Sigmoid colon (tissue), 7 donors: ENCODE measurements around the gene KTN1. TPM values are rescaled to one million over a fixed set of nuclear protein-coding genes. Genes with fewer than 3 reads are reported as not detected.

Source experiments
- DNase-seq: peaks from one replicate; pipeline ENCODE4 v3.0.0-alpha.2; 2019
- H3K27ac ChIP-seq, 4 donors: fragments of 200-600 bp; sonication (generic); one replicate each; pipeline ENCODE4 v1.5.1; 2016 to 2019; ENCODE audit warnings: mild to moderate bottlenecking in 1 of 4
- H3K27me3 ChIP-seq, 3 donors: fragments of 200-600 bp; sonication (generic); one replicate each; pipeline ENCODE4 v1.5.1; 2019; ENCODE audit warnings: mild to moderate bottlenecking in 1 of 3
- H3K36me3 ChIP-seq, 4 donors: fragments of 200-600 bp; sonication (generic); one replicate each; pipeline ENCODE4 v1.5.1; 2016 to 2019
- H3K4me1 ChIP-seq, 4 donors: fragments of 200-600 bp; sonication (generic); one replicate each; pipeline ENCODE4 v1.5.1; 2017 to 2019
- H3K4me3 ChIP-seq, 4 donors: fragments of 200-600 bp; sonication (generic); one replicate each; pipeline ENCODE4 v1.5.1; 2017 to 2019; ENCODE audit warnings: mild to moderate bottlenecking in 2 of 4, moderate library complexity in 1 of 4
- H3K9me3 ChIP-seq, 4 donors: fragments of 200-600 bp in 3 of 4; sonication (generic) in 3 of 4; one replicate each; pipeline versions ENCODE4 v1.5.1 to v1.6.1; 2013 to 2019
- CTCF ChIP-seq, 4 experiments: fragments of 450-650 bp in 3 of 4; fragments of 200-600 bp in 1 of 4; IDR thresholded peaks; one replicate each; pipeline ENCODE4 v1.5.1; 2016 to 2019; ENCODE audit warnings: antibody characterized with exemption in 4 of 4, mild to moderate bottlenecking in 3 of 4, moderate library complexity in 2 of 4
- EP300 ChIP-seq, 4 donors: sonication (generic); formaldehyde crosslinking; IDR thresholded peaks; one replicate each; pipeline ENCODE4 v1.6.1; 2017; ENCODE audit warnings: antibody characterized with exemption in 4 of 4
- POLR2A ChIP-seq, 2 donors: fragments of 450-650 bp; IDR thresholded peaks; one replicate each; pipeline ENCODE4 v1.6.1; 2016; ENCODE audit warnings: antibody characterized with exemption in 2 of 2, mild to moderate bottlenecking in 2 of 2, moderate library complexity in 2 of 2
- POLR2AphosphoS5 ChIP-seq, 4 donors: sonication (generic); formaldehyde crosslinking; IDR thresholded peaks; one replicate each; pipeline ENCODE4 v1.6.1; 2017; ENCODE audit warnings: antibody characterized with exemption in 4 of 4
- WGBS, 2 donors: extraction: QIAGEN DNeasy Blood & Tissue Kit; methylation state at CpG; one replicate each; pipeline ENCODE4 v1.1.7; 2013; 5-methylcytosine and 5-hydroxymethylcytosine counted together
- intact Hi-C: fragments of 100-400 bp; cut with DNase I; formaldehyde crosslinking; loops from one replicate; pipeline ENCODE4 v1.15.1; 2023
- polyA plus RNA-seq, 3 donors: library from polyadenylated mRNA; stranded (reverse); fragments of 200-250 nt; gene quantifications; one replicate each; pipeline ENCODE4 v1.2.3, GENCODE V29; 2013
- total RNA-seq, 4 donors: library from RNA; depleted of rRNA; stranded (reverse); fragments of >200 nt; gene quantifications; one replicate each; pipeline ENCODE4 v1.1.0, GENCODE V29; 2016
- donor health status: healthy with polysubstance abuse.
- donor health status: Bipolar disorder and iron deficiency.
- donor health status: healthy.

The KTN1 gene
- total and polyA plus RNA-seq, 7 donors, result 67.3 to 174 (median 120) TPM

- Histone ChIP-seq H3K4me3 (no peak overlapping the region), H3K27me3 (no peaks in the 10 kb centered on the region), H3K4me1 (peaks cover 0 to 15% (median 12%) of the 10 kb centered on the region in 4 donors), H3K9me3 (no peaks in the 10 kb centered on the region), H3K36me3 (no peaks in the 10 kb centered on the region), H3K27ac (no peak overlapping the region)
- WGBS, 2 donors, result 84 to 91% methylated on average over 2 of the region's 2 CpGs
- intact Hi-C loops, result no loop called here
- TF ChIP-seq POLR2AphosphoS5 (IDR thresholded peaks at IDR 0.05) (no peak), POLR2A (IDR thresholded peaks at IDR 0.05) (no peak), EP300 (IDR thresholded peaks at IDR 0.05) (no peak), CTCF (IDR thresholded peaks at IDR 0.05) (no peak)
- no peak for DNase-seq
Observed at GRCh38 chr14:55553791-55554190, 26.2 kb upstream of the KTN1 start.

- Histone ChIP-seq H3K9me3 (no peaks in the 10 kb centered on the region), H3K36me3 (no peaks in the 10 kb centered on the region), H3K27me3 (no peaks in the 10 kb centered on the region), H3K27ac (peak overlapping the region in 1 of 4 donors; percentile 51), H3K4me3 (no peak overlapping the region), H3K4me1 (peaks cover 0 to 15% (median 12%) of the 10 kb centered on the region in 4 donors)
- peak; percentile 85 for DNase-seq
- whole genome bisulfite sequencing, 2 donors, result 38 to 75% methylated on average over 3 of the region's 3 CpGs
- TF ChIP-seq CTCF (IDR thresholded peaks at IDR 0.05), result no peak
- TF ChIP-seq POLR2AphosphoS5 (IDR thresholded peaks at IDR 0.05), result peak; percentile 7 to 75 (median 47)
- peak in 1 of 4 donors; percentile 19 for TF ChIP-seq EP300 (IDR thresholded peaks at IDR 0.05)
- intact Hi-C loops, result no loop called here
Observed at GRCh38 chr14:55556929-55557623, 22.9 kb upstream of the KTN1 start.

- WGBS, 2 donors, result 86 to 91% methylated on average over 3 of the region's 3 CpGs
- Histone ChIP-seq H3K36me3 (no peaks in the 10 kb centered on the region), H3K27ac (no peak overlapping the region), H3K4me3 (no peak overlapping the region), H3K9me3 (no peaks in the 10 kb centered on the region), H3K27me3 (no peaks in the 10 kb centered on the region), H3K4me1 (peaks cover 0 to 10% (median 8%) of the 10 kb centered on the region in 4 donors)
- intact Hi-C loops, result no loop called here
- no peak for DNase-seq
- TF ChIP-seq EP300 (IDR thresholded peaks at IDR 0.05) (no peak), POLR2AphosphoS5 (IDR thresholded peaks at IDR 0.05) (no peak), POLR2A (IDR thresholded peaks at IDR 0.05) (no peak), CTCF (IDR thresholded peaks at IDR 0.05) (no peak)
Observed at GRCh38 chr14:55562135-55562534, 17.9 kb upstream of the KTN1 start.

GRCh38 chr14:55568618-55569017, 11.4 kb upstream of the KTN1 start:
- Histone ChIP-seq H3K27me3 (no peaks in the 10 kb centered on the region), H3K36me3 (no peaks in the 10 kb centered on the region), H3K9me3 (no peaks in the 10 kb centered on the region), H3K4me1 (no peaks in the 10 kb centered on the region), H3K4me3 (no peak overlapping the region), H3K27ac (no peak overlapping the region)
- TF ChIP-seq CTCF (IDR thresholded peaks at IDR 0.05), result no peak
- TF ChIP-seq POLR2AphosphoS5 (IDR thresholded peaks at IDR 0.05), result no peak
- TF ChIP-seq EP300 (IDR thresholded peaks at IDR 0.05), result no peak
- TF ChIP-seq POLR2A (IDR thresholded peaks at IDR 0.05), result no peak
- no peak for DNase-seq
- intact Hi-C loops, result no loop called here
